ENCODE data around the gene TRIM69. TPM values are rescaled to one million over a fixed set of nuclear protein-coding genes. Genes with fewer than 3 reads are reported as not detected.
"Not testable (repeated sequence)": the region's sequence is repeated elsewhere in the genome, so short reads cannot be mapped to it uniquely, and the experiment has no call there.

Gene TRIM69
- total and polyA plus RNA-seq, 4 donors = 28.9 to 55.1 (median 46.1) TPM

DNA sequence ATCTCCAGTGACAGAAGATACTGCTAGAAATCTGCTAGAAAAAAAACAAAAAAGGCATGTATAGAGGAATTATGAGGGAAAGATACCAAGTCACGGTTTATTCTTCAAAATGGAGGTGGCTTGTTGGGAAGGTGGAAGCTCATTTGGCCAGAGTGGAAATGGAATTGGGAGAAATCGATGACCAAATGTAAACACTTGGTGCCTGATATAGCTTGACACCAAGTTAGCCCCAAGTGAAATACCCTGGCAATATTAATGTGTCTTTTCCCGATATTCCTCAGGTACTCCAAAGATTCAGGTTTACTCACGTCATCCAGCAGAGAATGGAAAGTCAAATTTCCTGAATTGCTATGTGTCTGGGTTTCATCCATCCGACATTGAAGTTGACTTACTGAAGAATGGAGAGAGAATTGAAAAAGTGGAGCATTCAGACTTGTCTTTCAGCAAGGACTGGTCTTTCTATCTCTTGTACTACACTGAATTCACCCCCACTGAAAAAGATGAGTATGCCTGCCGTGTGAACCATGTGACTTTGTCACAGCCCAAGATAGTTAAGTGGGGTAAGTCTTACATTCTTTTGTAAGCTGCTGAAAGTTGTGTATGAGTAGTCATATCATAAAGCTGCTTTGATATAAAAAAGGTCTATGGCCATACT is 21.1 kb upstream of the TRIM69 start:
- no peaks in the 10 kb centered on the region for H3K36me3 ChIP-seq (ENCODE audit: control insufficient read depth, insufficient read depth, low read length)
- no peaks in the 10 kb centered on the region for H3K9me3 ChIP-seq (ENCODE audit: control insufficient read depth, insufficient read depth, low read length)
- no peaks in the 10 kb centered on the region for H3K27me3 ChIP-seq (ENCODE audit: control insufficient read depth, insufficient read depth, low read length)
- H3K4me1 ChIP-seq (ENCODE audit: control insufficient read depth, insufficient read depth, low read length) = peaks cover 12% of the 10 kb centered on the region
- no peak overlapping the region for H3K4me3 ChIP-seq (ENCODE audit: low read depth, low read length)
- DNase-seq (ENCODE audit: low read depth in 4 of 6, low spot score in 6 of 6) = no peak
- no peak overlapping the region for H3K27ac ChIP-seq (ENCODE audit: low read depth, low read length)
- WGBS (ENCODE audit: insufficient coverage) = 90% methylated on average over 3 of the region's 6 CpGs

DNA sequence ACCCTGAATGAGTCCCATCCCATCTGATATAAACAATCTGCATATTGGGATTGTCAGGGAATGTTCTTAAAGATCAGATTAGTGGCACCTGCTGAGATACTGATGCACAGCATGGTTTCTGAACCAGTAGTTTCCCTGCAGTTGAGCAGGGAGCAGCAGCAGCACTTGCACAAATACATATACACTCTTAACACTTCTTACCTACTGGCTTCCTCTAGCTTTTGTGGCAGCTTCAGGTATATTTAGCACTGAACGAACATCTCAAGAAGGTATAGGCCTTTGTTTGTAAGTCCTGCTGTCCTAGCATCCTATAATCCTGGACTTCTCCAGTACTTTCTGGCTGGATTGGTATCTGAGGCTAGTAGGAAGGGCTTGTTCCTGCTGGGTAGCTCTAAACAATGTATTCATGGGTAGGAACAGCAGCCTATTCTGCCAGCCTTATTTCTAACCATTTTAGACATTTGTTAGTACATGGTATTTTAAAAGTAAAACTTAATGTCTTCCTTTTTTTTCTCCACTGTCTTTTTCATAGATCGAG is 20.5 kb upstream of the TRIM69 start:
- no peaks in the 10 kb centered on the region for H3K36me3 ChIP-seq (ENCODE audit: control insufficient read depth, insufficient read depth, low read length)

DNA sequence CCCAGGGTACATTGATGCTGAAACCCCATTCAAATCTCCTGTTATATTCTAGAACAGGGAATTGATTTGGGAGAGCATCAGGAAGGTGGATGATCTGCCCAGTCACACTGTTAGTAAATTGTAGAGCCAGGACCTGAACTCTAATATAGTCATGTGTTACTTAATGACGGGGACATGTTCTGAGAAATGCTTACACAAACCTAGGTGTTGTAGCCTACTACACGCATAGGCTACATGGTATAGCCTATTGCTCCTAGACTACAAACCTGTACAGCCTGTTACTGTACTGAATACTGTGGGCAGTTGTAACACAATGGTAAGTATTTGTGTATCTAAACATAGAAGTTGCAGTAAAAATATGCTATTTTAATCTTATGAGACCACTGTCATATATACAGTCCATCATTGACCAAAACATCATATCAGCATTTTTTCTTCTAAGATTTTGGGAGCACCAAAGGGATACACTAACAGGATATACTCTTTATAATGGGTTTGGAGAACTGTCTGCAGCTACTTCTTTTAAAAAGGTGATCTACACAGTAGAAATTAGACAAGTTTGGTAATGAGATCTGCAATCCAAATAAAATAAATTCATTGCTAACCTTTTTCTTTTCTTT is 19.2 kb upstream of the TRIM69 start:
- no peak for DNase-seq (ENCODE audit: low read depth in 4 of 6, low spot score in 6 of 6)
- Histone ChIP-seq H3K4me1 (ENCODE audit: control insufficient read depth, insufficient read depth, low read length) (peaks cover 6% of the 10 kb centered on the region), H3K27me3 (ENCODE audit: control insufficient read depth, insufficient read depth, low read length) (no peaks in the 10 kb centered on the region), H3K27ac (ENCODE audit: low read depth, low read length) (no peak overlapping the region), H3K4me3 (ENCODE audit: low read depth, low read length) (no peak overlapping the region), H3K9me3 (ENCODE audit: control insufficient read depth, insufficient read depth, low read length) (no peaks in the 10 kb centered on the region), H3K36me3 (ENCODE audit: control insufficient read depth, insufficient read depth, low read length) (no peaks in the 10 kb centered on the region)
- no CpG with 5 or more reads among the region's 2 CpGs for WGBS (ENCODE audit: insufficient coverage)

More for the DNA sequence above, 20.5 kb upstream of the TRIM69 start:
- Histone ChIP-seq H3K4me3 (ENCODE audit: low read depth, low read length) (no peak overlapping the region), H3K27ac (ENCODE audit: low read depth, low read length) (no peak overlapping the region), H3K9me3 (ENCODE audit: control insufficient read depth, insufficient read depth, low read length) (no peaks in the 10 kb centered on the region), H3K4me1 (ENCODE audit: control insufficient read depth, insufficient read depth, low read length) (peaks cover 12% of the 10 kb centered on the region), H3K27me3 (ENCODE audit: control insufficient read depth, insufficient read depth, low read length) (no peaks in the 10 kb centered on the region)
- DNase-seq (ENCODE audit: low read depth in 4 of 6, low spot score in 6 of 6) = no peak
- 80% methylated on average over 1 of the region's 2 CpGs for WGBS (ENCODE audit: insufficient coverage)

DNA sequence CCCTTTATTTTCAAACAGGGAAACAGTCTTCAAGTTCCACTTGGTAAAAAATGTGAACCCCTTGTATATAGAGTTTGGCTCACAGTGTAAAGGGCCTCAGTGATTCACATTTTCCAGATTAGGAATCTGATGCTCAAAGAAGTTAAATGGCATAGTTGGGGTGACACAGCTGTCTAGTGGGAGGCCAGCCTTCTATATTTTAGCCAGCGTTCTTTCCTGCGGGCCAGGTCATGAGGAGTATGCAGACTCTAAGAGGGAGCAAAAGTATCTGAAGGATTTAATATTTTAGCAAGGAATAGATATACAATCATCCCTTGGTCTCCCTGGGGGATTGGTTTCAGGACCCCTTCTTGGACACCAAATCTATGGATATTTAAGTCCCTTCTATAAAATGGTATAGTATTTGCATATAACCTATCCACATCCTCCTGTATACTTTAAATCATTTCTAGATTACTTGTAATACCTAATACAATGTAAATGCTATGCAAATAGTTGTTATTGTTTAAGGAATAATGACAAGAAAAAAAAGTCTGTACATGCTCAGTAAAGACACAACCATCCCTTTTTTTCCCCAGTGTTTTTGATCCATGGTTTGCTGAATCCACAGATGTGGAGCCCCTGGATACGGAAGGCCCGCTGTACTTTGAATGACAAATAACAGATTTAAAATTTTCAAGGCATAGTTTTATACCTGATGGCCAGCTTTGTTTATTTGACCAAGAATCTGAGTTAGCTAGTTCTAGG is 18.0 kb upstream of the TRIM69 start:
- H3K27me3 ChIP-seq (ENCODE audit: control insufficient read depth, insufficient read depth, low read length) = no peaks in the 10 kb centered on the region
- no peak for DNase-seq (ENCODE audit: low read depth in 4 of 6, low spot score in 6 of 6)
- H3K9me3 ChIP-seq (ENCODE audit: control insufficient read depth, insufficient read depth, low read length) = no peaks in the 10 kb centered on the region
- no CpG with 5 or more reads among the region's 4 CpGs for WGBS (ENCODE audit: insufficient coverage)
- no peaks in the 10 kb centered on the region for H3K4me1 ChIP-seq (ENCODE audit: control insufficient read depth, insufficient read depth, low read length)
- no peaks in the 10 kb centered on the region for H3K36me3 ChIP-seq (ENCODE audit: control insufficient read depth, insufficient read depth, low read length)
- no peak overlapping the region for H3K27ac ChIP-seq (ENCODE audit: low read depth, low read length)
- H3K4me3 ChIP-seq (ENCODE audit: low read depth, low read length) = no peak overlapping the region

DNA sequence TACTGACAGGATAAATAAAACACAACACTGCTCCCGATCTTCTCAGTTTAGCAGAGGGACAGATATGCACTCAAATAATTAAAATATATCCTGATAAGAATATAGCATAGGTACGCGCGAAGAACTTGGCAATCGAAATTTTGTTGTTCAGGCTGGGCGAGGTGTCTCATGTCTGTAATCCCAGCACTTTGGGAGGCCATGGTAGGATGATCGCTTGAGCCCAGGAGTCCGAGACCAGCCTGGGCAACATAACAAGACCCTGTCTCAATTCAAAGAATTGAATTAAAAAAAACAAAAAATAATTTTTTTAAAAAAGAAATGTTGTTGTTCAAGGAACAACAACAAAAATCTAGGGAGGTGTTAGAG is 17.4 kb upstream of the TRIM69 start:
- WGBS (ENCODE audit: insufficient coverage) = 100% methylated on average over 1 of the region's 8 CpGs
- DNase-seq (ENCODE audit: low read depth in 4 of 6, low spot score in 6 of 6) = no peak
- Histone ChIP-seq H3K27me3 (ENCODE audit: control insufficient read depth, insufficient read depth, low read length) (no peaks in the 10 kb centered on the region), H3K4me1 (ENCODE audit: control insufficient read depth, insufficient read depth, low read length) (no peaks in the 10 kb centered on the region), H3K9me3 (ENCODE audit: control insufficient read depth, insufficient read depth, low read length) (no peaks in the 10 kb centered on the region), H3K36me3 (ENCODE audit: control insufficient read depth, insufficient read depth, low read length) (no peaks in the 10 kb centered on the region), H3K4me3 (ENCODE audit: low read depth, low read length) (no peak overlapping the region), H3K27ac (ENCODE audit: low read depth, low read length) (no peak overlapping the region)

DNA sequence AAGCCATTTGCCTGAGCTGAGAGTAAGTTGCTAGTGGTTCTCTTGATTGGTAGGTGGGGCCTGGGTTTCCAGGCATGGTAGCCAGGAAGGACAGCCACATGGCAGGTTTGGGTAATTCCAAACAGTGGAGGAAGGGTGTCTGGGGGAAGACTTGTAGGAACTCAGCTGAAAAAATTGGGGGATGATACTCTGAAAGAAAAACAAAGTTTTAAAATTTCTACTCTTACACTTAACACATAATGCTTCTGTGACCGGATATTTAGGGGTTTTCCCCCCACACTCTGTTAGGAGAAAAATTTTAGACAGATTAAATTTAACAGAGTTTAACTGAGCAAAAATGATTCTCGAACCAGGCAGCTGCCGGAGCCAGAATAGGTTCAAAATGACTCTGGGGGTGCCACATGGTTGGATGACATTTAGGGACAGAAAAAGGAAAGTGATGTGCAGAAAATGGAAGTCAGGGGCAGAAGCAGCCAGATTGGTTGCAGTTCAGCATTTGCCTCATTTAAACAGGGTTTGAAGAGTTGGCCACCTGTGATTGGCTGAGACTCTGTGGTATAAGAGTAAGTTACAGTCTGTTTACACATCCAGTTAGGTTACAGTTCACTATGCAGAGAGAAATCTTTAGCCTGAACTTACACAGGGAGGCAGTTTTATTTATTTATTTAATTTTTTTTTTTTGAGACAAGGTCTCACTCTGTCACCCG is 16.9 kb upstream of the TRIM69 start:
- Histone ChIP-seq H3K27ac (ENCODE audit: low read depth, low read length) (no peak overlapping the region), H3K4me3 (ENCODE audit: low read depth, low read length) (no peak overlapping the region), H3K36me3 (ENCODE audit: control insufficient read depth, insufficient read depth, low read length) (no peaks in the 10 kb centered on the region), H3K27me3 (ENCODE audit: control insufficient read depth, insufficient read depth, low read length) (no peaks in the 10 kb centered on the region), H3K4me1 (ENCODE audit: control insufficient read depth, insufficient read depth, low read length) (no peaks in the 10 kb centered on the region), H3K9me3 (ENCODE audit: control insufficient read depth, insufficient read depth, low read length) (no peaks in the 10 kb centered on the region)
- 90% methylated on average over 3 of the region's 4 CpGs for WGBS (ENCODE audit: insufficient coverage)
- no peak for DNase-seq (ENCODE audit: low read depth in 4 of 6, low spot score in 6 of 6)

DNA sequence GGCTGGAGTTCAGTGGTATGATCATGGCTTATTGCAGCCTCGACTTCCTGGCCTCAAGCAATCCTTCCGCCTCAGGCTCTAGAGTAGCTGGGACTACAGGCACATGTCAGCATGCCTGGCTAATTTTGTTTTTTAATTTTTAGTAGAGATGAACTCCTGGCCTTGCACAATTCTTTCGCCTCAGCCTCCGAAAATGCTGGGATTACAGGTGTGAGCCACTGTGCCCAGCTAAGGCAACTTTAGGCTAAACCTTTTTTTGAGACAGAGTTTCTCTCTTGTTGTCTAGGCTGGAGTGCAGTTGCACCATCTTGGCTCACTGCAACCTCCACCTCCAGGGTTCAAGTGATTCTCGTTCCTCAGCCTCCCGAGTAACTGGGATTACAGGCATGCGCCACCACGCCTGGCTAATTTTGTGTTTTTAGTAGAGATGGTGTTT is 16.3 kb upstream of the TRIM69 start:
- H3K27ac ChIP-seq (ENCODE audit: low read depth, low read length); H3K4me3 ChIP-seq (ENCODE audit: low read depth, low read length); DNase-seq (ENCODE audit: low read depth in 4 of 6, low spot score in 6 of 6); H3K27me3 ChIP-seq (ENCODE audit: control insufficient read depth, insufficient read depth, low read length); H3K4me1 ChIP-seq (ENCODE audit: control insufficient read depth, insufficient read depth, low read length); H3K36me3 ChIP-seq (ENCODE audit: control insufficient read depth, insufficient read depth, low read length); H3K9me3 ChIP-seq (ENCODE audit: control insufficient read depth, insufficient read depth, low read length): not testable (repeated sequence)
- 94% methylated on average over 4 of the region's 8 CpGs for WGBS (ENCODE audit: insufficient coverage)

DNA sequence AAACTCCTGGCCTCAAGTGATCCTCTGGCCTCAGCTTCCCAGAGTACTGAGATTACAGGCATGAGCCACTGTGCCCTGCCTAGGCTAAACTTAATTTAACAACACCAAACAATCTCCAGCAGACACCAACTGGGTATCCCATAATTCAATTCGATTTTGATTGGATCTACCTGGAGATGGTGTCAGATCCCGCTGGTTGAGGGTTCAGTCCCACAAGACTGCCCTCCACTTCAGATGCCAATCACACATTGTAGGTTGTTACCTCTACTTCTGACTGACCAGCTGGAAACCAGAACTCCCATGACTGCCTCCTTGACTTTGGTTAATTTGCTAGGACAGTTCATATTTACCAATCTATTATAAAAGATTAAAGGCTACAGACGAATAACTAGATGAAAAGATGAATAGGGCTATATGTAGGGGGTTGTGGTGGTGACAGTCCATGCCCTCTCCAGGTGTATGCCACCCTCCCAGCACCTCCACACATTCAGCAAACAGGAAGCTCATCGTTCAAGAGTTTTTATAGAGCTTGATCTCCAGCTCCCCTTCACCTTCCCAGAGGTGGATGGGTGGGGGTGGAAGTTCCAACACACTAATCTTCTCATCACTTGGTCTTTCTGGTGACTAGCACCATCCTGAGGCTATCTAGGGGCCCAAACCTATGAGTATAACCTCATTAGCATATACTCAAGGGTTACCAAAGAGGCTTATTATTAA is 15.7 kb upstream of the TRIM69 start:
- no peaks in the 10 kb centered on the region for H3K4me1 ChIP-seq (ENCODE audit: control insufficient read depth, insufficient read depth, low read length)
- H3K27me3 ChIP-seq (ENCODE audit: control insufficient read depth, insufficient read depth, low read length) = no peaks in the 10 kb centered on the region
- H3K9me3 ChIP-seq (ENCODE audit: control insufficient read depth, insufficient read depth, low read length) = no peaks in the 10 kb centered on the region
- WGBS (ENCODE audit: insufficient coverage) = 93% methylated on average over 2 of the region's 4 CpGs
- no peaks in the 10 kb centered on the region for H3K36me3 ChIP-seq (ENCODE audit: control insufficient read depth, insufficient read depth, low read length)
- H3K27ac ChIP-seq (ENCODE audit: low read depth, low read length) = no peak overlapping the region
- DNase-seq (ENCODE audit: low read depth in 4 of 6, low spot score in 6 of 6) = no peak
- no peak overlapping the region for H3K4me3 ChIP-seq (ENCODE audit: low read depth, low read length)

DNA sequence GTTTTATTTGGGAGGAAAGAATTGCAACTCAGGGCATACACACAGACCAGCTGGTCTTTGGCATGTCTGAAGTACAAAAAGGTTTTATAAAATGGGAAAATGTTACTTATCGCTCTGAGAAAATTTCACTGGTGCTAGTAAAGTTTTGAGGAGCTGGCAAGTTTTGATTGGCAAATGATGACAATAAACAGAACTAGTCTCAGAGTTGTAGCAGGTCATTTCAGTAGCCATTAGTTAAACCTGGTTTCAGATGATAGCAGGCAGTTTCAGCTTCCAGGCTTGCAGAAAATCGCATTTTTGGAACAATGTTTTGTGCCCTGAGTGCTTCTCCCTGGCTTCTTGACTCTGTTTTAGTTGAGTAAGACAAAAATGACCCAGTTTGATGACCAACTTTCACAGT is 14.3 kb upstream of the TRIM69 start:
- no peak overlapping the region for H3K4me3 ChIP-seq (ENCODE audit: low read depth, low read length)
- H3K27me3 ChIP-seq (ENCODE audit: control insufficient read depth, insufficient read depth, low read length) = no peaks in the 10 kb centered on the region
- no peaks in the 10 kb centered on the region for H3K4me1 ChIP-seq (ENCODE audit: control insufficient read depth, insufficient read depth, low read length)
- no peaks in the 10 kb centered on the region for H3K36me3 ChIP-seq (ENCODE audit: control insufficient read depth, insufficient read depth, low read length)
- H3K9me3 ChIP-seq (ENCODE audit: control insufficient read depth, insufficient read depth, low read length) = no peaks in the 10 kb centered on the region
- DNase-seq (ENCODE audit: low read depth in 4 of 6, low spot score in 6 of 6) = no peak
- WGBS (ENCODE audit: insufficient coverage) = 100% methylated on average over 1 of the region's 2 CpGs
- H3K27ac ChIP-seq (ENCODE audit: low read depth, low read length) = no peak overlapping the region
